ENCODE measurements around the gene MAP7D3.
A peak's percentile ranks its signal among the peaks of the same experiment; 100 is the strongest.

The MAP7D3 gene

DNA sequence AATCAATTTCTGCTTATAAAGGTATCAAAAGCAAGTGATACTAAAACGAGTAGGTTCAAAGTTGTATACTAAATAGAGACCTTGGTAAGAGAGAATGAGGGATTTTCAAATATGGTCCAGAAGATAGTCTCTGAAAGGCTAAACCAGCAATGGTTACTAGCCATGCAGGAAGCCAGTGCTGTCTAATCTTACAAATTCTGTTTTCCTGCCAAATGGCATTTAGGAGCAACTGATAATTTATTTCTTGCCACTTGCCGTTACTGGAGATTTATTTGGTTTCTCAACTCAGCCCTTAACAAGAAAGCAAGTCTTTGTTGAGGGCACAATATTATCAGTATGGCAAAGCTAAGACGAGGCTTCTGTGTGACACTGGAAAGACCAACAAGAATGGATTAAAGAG, 47.2 kb downstream of the MAP7D3 start:
- TF ChIP-seq NFRKB (IDR thresholded peaks at IDR 0.05) (no peak), FOXA1 (IDR thresholded peaks at IDR 0.05) (no peak), HDGF (IDR thresholded peaks at IDR 0.05; ENCODE audit: borderline replicate concordance) (no peak), BHLHE40 (IDR thresholded peaks at IDR 0.05; ENCODE audit: borderline replicate concordance) (no peak), ARNT (IDR thresholded peaks at IDR 0.05) (no peak), L3MBTL2 (conservative IDR thresholded peaks at IDR 0.05) (no peak), FOXM1 (IDR thresholded peaks at IDR 0.05; ENCODE audit: borderline replicate concordance) (no peak)
- DNase-seq (ENCODE audit: extremely low spot score) = no peak
- POLR2A ChIA-PET = no interaction called here
- CTCF ChIA-PET = interaction anchor here (0.8 to 5.1 kb wide), 2 partner anchors 64 to 175 kb away, joined by 3 to 22 read pairs; no protein-coding TSS in a partner anchor

DNA sequence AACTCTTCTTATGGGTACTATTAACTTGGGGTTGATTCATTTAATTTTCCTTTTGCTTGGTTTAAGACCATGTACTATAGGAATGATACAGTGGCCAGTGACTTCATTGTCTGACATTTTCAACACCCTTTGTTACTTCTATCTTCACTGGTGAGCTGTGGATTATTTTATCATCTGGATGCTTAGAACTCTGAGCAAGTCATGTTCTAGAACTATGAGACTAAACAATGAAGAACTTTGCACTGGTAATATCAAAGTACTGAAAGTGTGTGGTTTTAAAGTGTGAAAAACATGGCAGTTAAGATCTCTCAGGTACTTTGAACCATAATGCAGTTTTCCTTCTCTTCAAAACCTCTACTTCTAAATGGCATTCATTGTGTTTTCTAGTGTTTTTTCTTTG, 47.8 kb downstream of the MAP7D3 start:
- DNase-seq (ENCODE audit: extremely low spot score) = no peak
- TF ChIP-seq ARNT (IDR thresholded peaks at IDR 0.05) = no peak
- TF ChIP-seq BHLHE40 (IDR thresholded peaks at IDR 0.05; ENCODE audit: borderline replicate concordance) = no peak
- no peak for TF ChIP-seq HDGF (IDR thresholded peaks at IDR 0.05; ENCODE audit: borderline replicate concordance)
- POLR2A ChIA-PET = interaction anchor here (1.9 kb wide), 1 partner anchor 9 kb away, joined by 4 read pairs; no protein-coding TSS in a partner anchor
- CTCF ChIA-PET = interaction anchor here (5.1 kb wide), 1 partner anchor 175 kb away, joined by 22 read pairs; no protein-coding TSS in a partner anchor

- ChIA-PET CTCF (interaction anchor here (0.7 to 5.1 kb wide), 3 partner anchors 65 to 276 kb away, joined by 3 to 22 read pairs (median 4); no protein-coding TSS in a partner anchor), POLR2A (interaction anchor here (1.9 kb wide), 1 partner anchor 10 kb away, joined by 4 read pairs; no protein-coding TSS in a partner anchor)
- no peak for TF ChIP-seq BHLHE40 (IDR thresholded peaks at IDR 0.05; ENCODE audit: borderline replicate concordance)
- TF ChIP-seq, protein P1, sequence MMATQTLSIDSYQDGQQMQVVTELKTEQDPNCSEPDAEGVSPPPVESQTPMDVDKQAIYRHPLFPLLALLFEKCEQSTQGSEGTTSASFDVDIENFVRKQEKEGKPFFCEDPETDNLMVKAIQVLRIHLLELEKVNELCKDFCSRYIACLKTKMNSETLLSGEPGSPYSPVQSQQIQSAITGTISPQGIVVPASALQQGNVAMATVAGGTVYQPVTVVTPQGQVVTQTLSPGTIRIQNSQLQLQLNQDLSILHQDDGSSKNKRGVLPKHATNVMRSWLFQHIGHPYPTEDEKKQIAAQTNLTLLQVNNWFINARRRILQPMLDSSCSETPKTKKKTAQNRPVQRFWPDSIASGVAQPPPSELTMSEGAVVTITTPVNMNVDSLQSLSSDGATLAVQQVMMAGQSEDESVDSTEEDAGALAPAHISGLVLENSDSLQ (IDR thresholded peaks at IDR 0.05) = peak; percentile 80
- TF ChIP-seq NFRKB (IDR thresholded peaks at IDR 0.05) = no peak
- no peak for TF ChIP-seq ZNF384 (IDR thresholded peaks at IDR 0.05)
- no peak for TF ChIP-seq HDGF (IDR thresholded peaks at IDR 0.05; ENCODE audit: borderline replicate concordance)
- TF ChIP-seq FOXA1 (IDR thresholded peaks at IDR 0.05) = peak; percentile 85
- TF ChIP-seq ARNT (IDR thresholded peaks at IDR 0.05) = peak; percentile 59; the same call in 1 of the 2 replicates
- no peak for TF ChIP-seq FOXK2 (IDR thresholded peaks at IDR 0.05)
- DNase-seq (ENCODE audit: extremely low spot score) = no peak
Observed at GRCh38 chrX:136202889-136203288, 48.3 kb downstream of the MAP7D3 start.

DNA sequence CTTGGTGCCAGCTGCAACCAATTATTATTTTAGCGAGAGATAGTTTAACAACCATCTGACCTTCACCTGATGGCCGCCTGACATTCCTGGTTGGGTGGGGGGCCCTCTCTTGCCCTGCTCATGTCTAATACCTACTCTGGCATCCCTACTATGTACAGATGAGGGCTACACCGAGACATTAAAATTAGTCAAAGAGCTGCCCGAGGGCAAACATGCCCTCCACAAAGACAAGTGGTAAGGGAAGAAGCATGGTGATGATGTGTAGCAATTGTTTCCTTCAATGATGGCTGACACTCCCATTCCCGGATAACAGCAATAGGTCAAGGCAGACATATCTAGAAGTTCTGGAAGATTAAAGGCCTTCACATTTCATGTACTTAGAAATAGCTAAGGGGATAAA, 49.6 kb downstream of the MAP7D3 start:
- TF ChIP-seq, protein P1 (IDR thresholded peaks at IDR 0.05) = no peak
- no peak for TF ChIP-seq NFRKB (IDR thresholded peaks at IDR 0.05)
- TF ChIP-seq TARDBP (IDR thresholded peaks at IDR 0.05) = no peak
- no peak for TF ChIP-seq FOXM1 (IDR thresholded peaks at IDR 0.05; ENCODE audit: borderline replicate concordance)
- CTCF ChIA-PET = interaction anchor here (1.0 to 5.1 kb wide), 2 partner anchors 35 to 173 kb away, joined by 3 to 22 read pairs; no protein-coding TSS in a partner anchor
- no peak for DNase-seq (ENCODE audit: extremely low spot score)
- POLR2A ChIA-PET = interaction anchor here (1.9 kb wide), 1 partner anchor 11 kb away, joined by 4 read pairs; no protein-coding TSS in a partner anchor

- peak; percentile 36 for DNase-seq (ENCODE audit: extremely low spot score)
- ChIA-PET POLR2A (no interaction called here), CTCF (interaction anchor here (0.8 to 1.0 kb wide), 2 partner anchors 20 to 34 kb away, joined by 3 read pairs; no protein-coding TSS in a partner anchor)
- TF ChIP-seq, protein P1 (IDR thresholded peaks at IDR 0.05) = peak; percentile 90
- no peak for TF ChIP-seq L3MBTL2 (conservative IDR thresholded peaks at IDR 0.05)
Observed at GRCh38 chrX:136200466-136200865, 50.7 kb downstream of the MAP7D3 start.

- POLR2A ChIA-PET = no interaction called here
- DNase-seq (ENCODE audit: extremely low spot score) = no peak
- TF ChIP-seq, protein P1 (IDR thresholded peaks at IDR 0.05) = no peak
- TF ChIP-seq SUZ12 (IDR thresholded peaks at IDR 0.05) (no peak), TARDBP (IDR thresholded peaks at IDR 0.05) (no peak), BHLHE40 (IDR thresholded peaks at IDR 0.05; ENCODE audit: borderline replicate concordance) (no peak), NFRKB (IDR thresholded peaks at IDR 0.05) (no peak), ZNF384 (IDR thresholded peaks at IDR 0.05) (no peak), ARNT (IDR thresholded peaks at IDR 0.05) (no peak), LEF1 (IDR thresholded peaks at IDR 0.05; ENCODE audit: borderline replicate concordance) (no peak), L3MBTL2 (conservative IDR thresholded peaks at IDR 0.05) (no peak), ELF4 (IDR thresholded peaks at IDR 0.05) (no peak), FOXA1 (IDR thresholded peaks at IDR 0.05) (no peak), FOXK2 (IDR thresholded peaks at IDR 0.05) (no peak), FOXM1 (IDR thresholded peaks at IDR 0.05; ENCODE audit: borderline replicate concordance) (no peak), SP1 (IDR thresholded peaks at IDR 0.05) (no peak), HDGF (IDR thresholded peaks at IDR 0.05; ENCODE audit: borderline replicate concordance) (no peak), CTBP1 (IDR thresholded peaks at IDR 0.05; ENCODE audit: borderline replicate concordance) (no peak)
- CTCF ChIA-PET = interaction anchor here (0.8 kb wide), 1 partner anchor 19 kb away, joined by 3 read pairs; no protein-coding TSS in a partner anchor
Observed at GRCh38 chrX:136199365-136199764, 51.8 kb downstream of the MAP7D3 start.

Measured in HEK293T (cell line).